Gastrocnemius medialis (tissue), 4 donors: ENCODE results near the gene HOOK2. TPM values are rescaled to one million over a fixed set of nuclear protein-coding genes. Genes with fewer than 3 reads are reported as not detected.

ENCODE experiments used
- ATAC-seq, 2 donors: fragments of 150-250 bp; one replicate each; pipeline ENCODE4 v1.9.1; 2016
- DNase-seq, 2 donors: peaks; one replicate each; pipeline ENCODE4 v3.0.0-alpha.2; 2019
- H3K27ac ChIP-seq, 4 donors: fragments of 200-600 bp; sonication (generic); 1 replicate in 1 of 4; 2 replicates in 3 of 4; pipeline ENCODE4 v1.5.1; 2016 to 2018; ENCODE audit warnings: mild to moderate bottlenecking in 2 of 4, moderate library complexity in 1 of 4
- H3K27me3 ChIP-seq, 3 donors: fragments of 200-600 bp; sonication (generic) in 2 of 3; 1 replicate in 1 of 3; 2 replicates in 2 of 3; pipeline versions ENCODE4 v1.5.1 to v1.6.0; 2016 to 2019; ENCODE audit warnings: mild to moderate bottlenecking in 1 of 3, moderate library complexity in 1 of 3
- H3K36me3 ChIP-seq, 2 donors: fragments of 200-600 bp; sonication (generic) in 1 of 2; one replicate each; pipeline ENCODE4 v1.5.1; 2017 to 2018
- H3K4me1 ChIP-seq, 2 donors: fragments of 200-600 bp; sonication (generic) in 1 of 2; one replicate each; pipeline ENCODE4 v1.5.1; 2016 to 2017; ENCODE audit warnings: mild to moderate bottlenecking in 2 of 2
- H3K4me3 ChIP-seq, 4 donors: fragments of 200-600 bp; sonication (generic) in 3 of 4; 1 replicate in 1 of 4; 2 replicates in 3 of 4; pipeline ENCODE4 v1.5.1; 2016 to 2019; ENCODE audit warnings: mild to moderate bottlenecking in 2 of 4
- H3K9me3 ChIP-seq, 3 donors: fragments of 200-600 bp; sonication (generic) in 2 of 3; 1 replicate in 1 of 3; 2 replicates in 2 of 3; pipeline ENCODE4 v1.5.1; 2016 to 2019
- POLR2A ChIP-seq, 2 donors: fragments of 450-650 bp; IDR thresholded peaks; one replicate each; pipeline ENCODE4 v1.6.1; 2017; ENCODE audit warnings: antibody characterized with exemption in 2 of 2, mild to moderate bottlenecking in 2 of 2, moderate library complexity in 2 of 2
- in situ Hi-C, 4 donors: fragments of 200-750 bp; cut with MboI; loops; one replicate each; pipeline versions ENCODE4 v1.15.0 to v1.8.0; 2017; ENCODE audit warnings: low sequenced_read_pairs in 4 of 4
- intact Hi-C: fragments of 100-400 bp; cut with DNase I; formaldehyde crosslinking; loops from one replicate; pipeline ENCODE4 v1.15.1; 2023; ENCODE audit warnings: low total_unique reads
- total RNA-seq, 4 donors: library from RNA; depleted of rRNA; stranded (reverse); fragments of >200 nt; gene quantifications; one replicate each; pipeline versions ENCODE4 v1.1.0 to v1.2.3, GENCODE V29; 2016
- TF ChIP-seq, protein P1 (sequence below), 5 experiments: fragments of 450-650 bp in 3 of 5; fragments of 200-600 bp in 2 of 5; sonication (generic) in 2 of 5; IDR thresholded peaks in 4 of 5; conservative IDR thresholded peaks in 1 of 5; 1 replicate in 4 of 5; 2 replicates in 1 of 5; pipeline ENCODE4 v1.5.1; 2016 to 2019; ENCODE audit warnings: antibody characterized with exemption in 5 of 5, mild to moderate bottlenecking in 3 of 5, moderate library complexity in 3 of 5

Gene HOOK2
- total RNA-seq, 4 donors from 2014 or later: 12.3 to 23.4 (median 17.6) TPM

DNA sequence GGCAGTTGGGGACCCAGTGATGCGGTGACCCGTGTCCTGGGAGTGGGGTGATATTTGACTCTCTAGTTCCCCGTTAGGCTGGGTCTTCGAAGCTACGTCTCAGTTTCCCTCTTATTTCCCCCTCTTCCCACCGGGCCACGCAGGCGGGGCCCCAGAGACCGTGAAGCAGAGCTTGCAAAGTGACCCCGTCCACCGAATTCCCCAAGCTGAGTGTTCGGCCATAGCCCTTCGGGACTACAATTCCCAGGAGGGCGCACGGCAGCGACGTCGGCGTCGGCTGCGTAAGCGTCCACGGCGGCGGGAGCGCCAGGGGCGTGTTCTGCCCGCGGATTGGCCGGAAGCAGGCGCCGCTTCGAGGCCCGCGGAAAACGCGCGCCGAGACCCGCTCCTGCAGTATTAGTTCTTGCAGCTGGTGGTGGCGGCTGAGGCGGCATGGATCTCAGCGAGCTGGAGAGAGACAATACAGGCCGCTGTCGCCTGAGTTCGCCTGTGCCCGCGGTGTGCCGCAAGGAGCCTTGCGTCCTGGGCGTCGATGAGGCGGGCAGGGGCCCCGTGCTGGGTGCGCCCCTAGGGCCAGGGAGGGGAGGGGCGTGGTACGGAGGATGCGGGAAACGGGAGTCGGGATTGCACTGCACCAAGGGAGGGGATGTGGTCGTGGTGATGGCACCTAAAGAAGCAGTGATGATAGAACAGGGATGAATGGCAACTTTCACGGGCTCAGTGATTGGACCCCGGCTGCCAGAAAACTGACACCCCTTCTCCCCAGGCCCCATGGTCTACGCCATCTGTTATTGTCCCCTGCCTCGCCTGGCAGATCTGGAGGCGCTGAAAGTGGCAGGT, 31.1 kb upstream of the HOOK2 start, which contains the start of gene RNASEH2A:
RNASEH2A (plus strand) TSS at position 343 of the 840 bp plus-strand sequence; CDS start at position 433, 90 bp downstream.
- peak within 1 kb of the TSS; percentile 68 to 75 (median 70) for H3K4me3 ChIP-seq
- peaks cover 0 to 4% of the 10 kb centered on the region in 2 donors for H3K36me3 ChIP-seq
- DNase-seq (peak; percentile 79 to 84), ATAC-seq (peak; percentile 72 to 73)
- in situ Hi-C loops (no loop called here), intact Hi-C loops (loop anchor here (2.0 kb wide), 1 partner anchor 40 kb away; no protein-coding TSS in a partner anchor)
- peaks cover 15 to 16% of the 10 kb centered on the region in 2 donors for H3K4me1 ChIP-seq
- peak within 1 kb of the TSS; percentile 63 to 79 (median 74) for H3K27ac ChIP-seq
- no peaks in the 10 kb centered on the region for H3K9me3 ChIP-seq
- H3K27me3 ChIP-seq: no peaks in the 10 kb centered on the region
- TF ChIP-seq, protein P1, sequence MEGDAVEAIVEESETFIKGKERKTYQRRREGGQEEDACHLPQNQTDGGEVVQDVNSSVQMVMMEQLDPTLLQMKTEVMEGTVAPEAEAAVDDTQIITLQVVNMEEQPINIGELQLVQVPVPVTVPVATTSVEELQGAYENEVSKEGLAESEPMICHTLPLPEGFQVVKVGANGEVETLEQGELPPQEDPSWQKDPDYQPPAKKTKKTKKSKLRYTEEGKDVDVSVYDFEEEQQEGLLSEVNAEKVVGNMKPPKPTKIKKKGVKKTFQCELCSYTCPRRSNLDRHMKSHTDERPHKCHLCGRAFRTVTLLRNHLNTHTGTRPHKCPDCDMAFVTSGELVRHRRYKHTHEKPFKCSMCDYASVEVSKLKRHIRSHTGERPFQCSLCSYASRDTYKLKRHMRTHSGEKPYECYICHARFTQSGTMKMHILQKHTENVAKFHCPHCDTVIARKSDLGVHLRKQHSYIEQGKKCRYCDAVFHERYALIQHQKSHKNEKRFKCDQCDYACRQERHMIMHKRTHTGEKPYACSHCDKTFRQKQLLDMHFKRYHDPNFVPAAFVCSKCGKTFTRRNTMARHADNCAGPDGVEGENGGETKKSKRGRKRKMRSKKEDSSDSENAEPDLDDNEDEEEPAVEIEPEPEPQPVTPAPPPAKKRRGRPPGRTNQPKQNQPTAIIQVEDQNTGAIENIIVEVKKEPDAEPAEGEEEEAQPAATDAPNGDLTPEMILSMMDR (IDR thresholded peaks at IDR 0.05 in 4 of 5, conservative IDR thresholded peaks at IDR 0.05 in 1 of 5): peak in 2 of 5 experiments; percentile 24 to 25
- no peak for TF ChIP-seq POLR2A (IDR thresholded peaks at IDR 0.05)

DNA sequence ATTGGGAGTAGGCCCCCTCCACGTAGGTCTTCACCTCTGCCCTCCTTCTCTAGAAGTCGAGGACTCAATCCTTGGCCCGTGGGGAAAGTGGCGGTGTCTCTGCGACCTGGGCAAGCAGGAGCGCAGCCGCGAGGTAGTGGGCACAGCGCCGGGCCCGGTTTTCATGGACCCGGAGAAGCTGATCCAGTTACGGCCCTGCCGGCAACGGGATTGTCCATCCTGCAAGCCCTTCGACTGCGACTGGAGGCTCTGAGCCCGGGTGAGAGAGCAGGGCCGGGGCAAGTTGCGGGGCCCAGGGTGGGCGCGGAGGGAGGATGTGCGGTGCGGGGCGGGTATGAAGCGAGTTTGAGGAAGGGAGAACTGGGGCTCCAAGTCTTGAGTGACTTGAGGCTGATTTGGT, 28.7 kb upstream of the HOOK2 start:
- Histone ChIP-seq H3K4me3 (no peak overlapping the region), H3K9me3 (no peaks in the 10 kb centered on the region), H3K27me3 (no peaks in the 10 kb centered on the region), H3K4me1 (peaks cover 22 to 28% of the 10 kb centered on the region in 2 donors), H3K36me3 (peaks cover 0 to 17% of the 10 kb centered on the region in 2 donors), H3K27ac (no peak overlapping the region)
- no peak for ATAC-seq
- intact Hi-C loops (no loop called here), in situ Hi-C loops (no loop called here)
- no peak for TF ChIP-seq POLR2A (IDR thresholded peaks at IDR 0.05)
- TF ChIP-seq, protein P1 (IDR thresholded peaks at IDR 0.05 in 4 of 5, conservative IDR thresholded peaks at IDR 0.05 in 1 of 5): no peak
- no peak for DNase-seq

DNA sequence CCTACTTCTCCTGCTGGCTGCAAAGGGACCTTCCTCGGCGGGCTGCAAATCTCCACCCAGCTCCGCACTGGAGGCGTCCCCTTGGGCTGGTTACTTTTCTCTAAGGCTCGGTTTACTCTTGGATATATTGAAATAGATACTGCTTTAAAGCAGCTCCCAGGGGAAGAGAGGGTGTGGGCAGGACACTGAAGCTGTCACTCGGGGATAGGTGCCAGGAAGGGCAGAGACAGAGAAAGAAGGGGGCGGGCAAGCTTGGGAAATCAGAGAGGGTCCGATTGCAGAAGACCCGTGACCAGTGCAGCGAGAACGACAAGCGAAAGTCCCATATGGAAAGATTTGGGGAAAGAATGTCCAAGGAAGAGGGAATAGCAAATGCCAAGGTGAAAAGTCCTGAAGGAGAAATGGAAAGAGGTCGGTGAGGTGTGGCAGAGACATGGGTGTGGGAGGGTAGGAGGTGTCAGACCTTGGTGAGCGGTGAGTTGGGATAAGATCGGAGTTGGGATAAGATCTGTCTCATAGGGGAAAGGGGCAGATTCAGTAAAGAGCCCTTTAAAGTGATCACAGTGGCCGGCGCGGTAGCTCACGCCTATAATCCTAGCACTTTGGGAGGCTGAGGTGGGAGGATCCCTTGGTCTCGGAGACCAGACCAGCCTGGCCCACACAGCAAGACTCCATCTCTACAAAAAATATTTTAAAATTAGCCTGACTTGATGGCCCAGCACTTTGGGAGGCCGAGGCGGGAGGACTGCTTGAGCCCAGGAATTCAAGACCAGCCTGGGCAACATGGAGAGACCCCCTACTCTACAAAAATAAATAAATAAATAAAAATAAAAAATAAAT, 27.1 kb upstream of the HOOK2 start:
- Histone ChIP-seq H3K36me3 (peaks cover 0 to 22% of the 10 kb centered on the region in 2 donors), H3K4me3 (peak overlapping the region; percentile 84 to 90 (median 86)), H3K9me3 (no peaks in the 10 kb centered on the region), H3K27ac (peak overlapping the region; percentile 86 to 93 (median 90)), H3K4me1 (peaks cover 22 to 28% of the 10 kb centered on the region in 2 donors), H3K27me3 (no peaks in the 10 kb centered on the region)
- peak; percentile 37 to 66 for ATAC-seq
- peak in 1 of 2 donors; percentile 76 for DNase-seq
- in situ Hi-C loops: no loop called here
- intact Hi-C loops: no loop called here
- no peak for TF ChIP-seq POLR2A (IDR thresholded peaks at IDR 0.05)
- TF ChIP-seq, protein P1 (IDR thresholded peaks at IDR 0.05 in 4 of 5, conservative IDR thresholded peaks at IDR 0.05 in 1 of 5): no peak

DNA sequence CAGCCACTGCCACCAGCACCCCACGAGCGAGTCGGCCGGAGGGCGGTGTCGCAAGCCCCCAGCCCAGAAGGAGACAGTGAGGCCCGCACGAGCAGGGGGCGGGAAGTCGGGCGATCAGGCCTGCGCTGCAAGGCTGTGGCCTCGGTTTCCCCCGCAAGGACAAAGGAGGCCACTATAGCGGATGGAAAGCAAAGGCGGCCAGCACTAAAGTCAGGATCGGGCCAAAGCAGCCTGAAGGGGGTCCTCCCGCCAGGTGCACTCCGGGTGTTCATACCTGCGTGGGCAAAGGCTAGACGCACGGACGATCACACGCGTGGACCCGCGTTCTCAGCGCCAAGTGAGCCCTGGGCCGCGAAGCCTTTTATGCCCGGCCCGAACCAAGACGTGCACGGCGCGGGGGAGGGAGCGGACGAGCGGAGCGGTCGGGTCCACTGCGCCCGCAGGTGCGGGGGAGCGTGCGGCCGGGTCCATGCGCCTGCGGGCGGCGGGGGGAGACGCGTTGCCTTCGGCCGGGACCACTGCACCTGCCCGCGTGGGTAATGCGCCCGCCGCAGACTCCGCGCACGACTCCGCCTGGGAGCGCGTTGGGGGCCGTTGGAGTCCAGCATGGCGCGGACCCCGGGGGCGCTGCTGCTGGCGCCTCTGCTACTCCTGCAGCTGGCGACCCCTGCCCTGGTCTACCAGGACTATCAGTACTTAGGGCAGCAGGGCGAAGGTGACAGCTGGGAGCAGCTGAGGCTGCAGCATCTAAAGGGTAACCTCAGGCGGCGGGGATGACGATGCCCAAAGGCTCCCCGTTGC, 26.3 kb upstream of the HOOK2 start, which contains the start of the genes PRDX2 and THSD8:
PRDX2 (minus strand) TSS at position 335 of the 801 bp plus-strand sequence. CDS start 539 bp downstream, outside the sequence.
THSD8 (plus strand) TSS at position 604 of the 801 bp plus-strand sequence; CDS start at position 607, 3 bp downstream.
- in situ Hi-C loops (no loop called here), intact Hi-C loops (no loop called here)
- peak; percentile 72 to 81 for ATAC-seq

More for the DNA sequence above, 26.3 kb upstream of the HOOK2 start, which contains the start of the genes PRDX2 and THSD8:
- TF ChIP-seq, protein P1 (IDR thresholded peaks at IDR 0.05 in 4 of 5, conservative IDR thresholded peaks at IDR 0.05 in 1 of 5): no peak
- peak; percentile 78 to 80 for TF ChIP-seq POLR2A (IDR thresholded peaks at IDR 0.05)
- peak in 1 of 2 donors; percentile 75 for DNase-seq
- Histone ChIP-seq H3K4me3 (peak within 1 kb of the TSS; percentile 84 to 90 (median 86)), H3K27ac (peak within 1 kb of the TSS; percentile 86 to 93 (median 90)), H3K36me3 (peaks cover 0 to 22% of the 10 kb centered on the region in 2 donors), H3K27me3 (no peaks in the 10 kb centered on the region), H3K4me1 (peaks cover 15 to 22% of the 10 kb centered on the region in 2 donors), H3K9me3 (no peaks in the 10 kb centered on the region)
